ENCODE results near the gene DHRS13.

DNA sequence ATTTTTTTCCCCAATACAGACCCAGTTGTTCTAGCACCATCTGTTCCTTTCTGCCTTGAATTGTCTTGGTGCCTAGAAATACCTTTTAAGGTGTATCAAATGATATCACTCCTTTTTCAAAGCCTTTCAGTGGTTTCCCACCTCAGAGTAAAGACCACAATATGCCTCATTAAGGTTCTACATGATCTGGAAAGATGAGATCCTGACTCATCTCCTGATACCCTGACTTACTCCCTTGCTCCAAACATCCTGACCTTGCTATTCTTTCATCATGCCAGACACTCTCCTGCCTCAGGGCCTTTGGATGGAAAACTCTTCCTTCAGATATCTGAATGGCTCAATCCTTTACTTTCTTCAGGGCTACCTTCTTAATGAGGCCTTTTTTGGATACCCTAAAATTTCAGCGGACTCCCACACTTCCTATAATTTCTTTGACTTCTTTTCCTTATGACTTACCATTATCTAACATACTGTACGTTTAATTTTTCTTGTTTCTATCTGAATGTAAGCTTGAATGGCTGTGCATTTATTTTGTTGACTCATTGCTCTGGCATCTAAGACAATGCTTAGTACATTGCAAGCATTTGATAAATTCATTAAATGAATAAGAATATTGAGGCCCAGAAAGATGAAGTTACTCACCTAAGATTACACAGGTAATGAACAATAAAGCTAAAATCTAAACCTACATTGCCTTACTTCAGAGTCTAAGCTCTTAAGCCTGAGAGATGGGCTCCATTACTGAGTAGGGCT is 24.5 kb downstream of the DHRS13 start:
- no peak for TF ChIP-seq CTCF (IDR thresholded peaks at IDR 0.05; ENCODE audit: low read depth, low read length, missing input control)
- TF ChIP-seq, protein P1, sequence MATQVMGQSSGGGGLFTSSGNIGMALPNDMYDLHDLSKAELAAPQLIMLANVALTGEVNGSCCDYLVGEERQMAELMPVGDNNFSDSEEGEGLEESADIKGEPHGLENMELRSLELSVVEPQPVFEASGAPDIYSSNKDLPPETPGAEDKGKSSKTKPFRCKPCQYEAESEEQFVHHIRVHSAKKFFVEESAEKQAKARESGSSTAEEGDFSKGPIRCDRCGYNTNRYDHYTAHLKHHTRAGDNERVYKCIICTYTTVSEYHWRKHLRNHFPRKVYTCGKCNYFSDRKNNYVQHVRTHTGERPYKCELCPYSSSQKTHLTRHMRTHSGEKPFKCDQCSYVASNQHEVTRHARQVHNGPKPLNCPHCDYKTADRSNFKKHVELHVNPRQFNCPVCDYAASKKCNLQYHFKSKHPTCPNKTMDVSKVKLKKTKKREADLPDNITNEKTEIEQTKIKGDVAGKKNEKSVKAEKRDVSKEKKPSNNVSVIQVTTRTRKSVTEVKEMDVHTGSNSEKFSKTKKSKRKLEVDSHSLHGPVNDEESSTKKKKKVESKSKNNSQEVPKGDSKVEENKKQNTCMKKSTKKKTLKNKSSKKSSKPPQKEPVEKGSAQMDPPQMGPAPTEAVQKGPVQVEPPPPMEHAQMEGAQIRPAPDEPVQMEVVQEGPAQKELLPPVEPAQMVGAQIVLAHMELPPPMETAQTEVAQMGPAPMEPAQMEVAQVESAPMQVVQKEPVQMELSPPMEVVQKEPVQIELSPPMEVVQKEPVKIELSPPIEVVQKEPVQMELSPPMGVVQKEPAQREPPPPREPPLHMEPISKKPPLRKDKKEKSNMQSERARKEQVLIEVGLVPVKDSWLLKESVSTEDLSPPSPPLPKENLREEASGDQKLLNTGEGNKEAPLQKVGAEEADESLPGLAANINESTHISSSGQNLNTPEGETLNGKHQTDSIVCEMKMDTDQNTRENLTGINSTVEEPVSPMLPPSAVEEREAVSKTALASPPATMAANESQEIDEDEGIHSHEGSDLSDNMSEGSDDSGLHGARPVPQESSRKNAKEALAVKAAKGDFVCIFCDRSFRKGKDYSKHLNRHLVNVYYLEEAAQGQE (IDR thresholded peaks at IDR 0.05) = no peak
